GM12864 (cell line): ENCODE data around the gene COG8.

Source experiments
- DNase-seq: peaks from one replicate; pipeline ENCODE4 v3.0.0-alpha.2; 2011; ENCODE audit warnings: low read depth
- H3K4me3 ChIP-seq: 2 replicates; pipeline ENCODE4 v1.5.1; 2011; ENCODE audit warnings: mild to moderate bottlenecking, low read depth, low read length, control low read depth
- CTCF ChIP-seq: IDR thresholded peaks from 2 replicates; pipeline ENCODE4 v1.5.1; 2011; ENCODE audit warnings: low read depth, mild to moderate bottlenecking, moderate library complexity, low read length, control low read depth, inconsistent platforms; ENCODE audit errors: missing control alignments

Gene COG8

GRCh38 chr16:69324585-69325253 is 14.6 kb downstream of the COG8 start:
- no peak for TF ChIP-seq CTCF
- no peak for DNase-seq
- H3K4me3 ChIP-seq, result no peak overlapping the region

GRCh38 chr16:69324013-69324531 is 15.3 kb downstream of the COG8 start:
- DNase-seq, result no peak
- no peak overlapping the region for H3K4me3 ChIP-seq
- no peak for TF ChIP-seq CTCF

DNA sequence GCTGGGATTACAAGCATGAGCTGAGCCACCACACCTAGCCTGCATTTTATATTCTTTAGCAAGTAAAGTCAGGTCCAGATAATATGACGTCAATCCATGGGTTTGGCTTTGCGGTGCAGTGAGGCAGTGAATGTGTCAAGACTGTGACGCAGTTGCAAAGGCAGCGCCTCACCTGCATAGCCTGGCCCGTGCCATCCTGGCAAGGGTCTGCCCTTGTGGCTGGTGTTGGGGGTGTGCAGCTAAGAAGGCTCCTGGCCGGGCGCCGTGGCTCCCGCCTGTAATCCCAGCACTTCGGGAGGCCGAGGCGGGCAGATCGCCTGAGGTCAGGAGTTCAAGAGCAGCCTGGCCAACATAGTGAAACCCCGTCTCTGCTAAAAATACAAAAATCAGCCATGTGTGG is 15.9 kb downstream of the COG8 start:
- H3K4me3 ChIP-seq, result no peak overlapping the region
- no peak for DNase-seq
- no peak for TF ChIP-seq CTCF

DNA sequence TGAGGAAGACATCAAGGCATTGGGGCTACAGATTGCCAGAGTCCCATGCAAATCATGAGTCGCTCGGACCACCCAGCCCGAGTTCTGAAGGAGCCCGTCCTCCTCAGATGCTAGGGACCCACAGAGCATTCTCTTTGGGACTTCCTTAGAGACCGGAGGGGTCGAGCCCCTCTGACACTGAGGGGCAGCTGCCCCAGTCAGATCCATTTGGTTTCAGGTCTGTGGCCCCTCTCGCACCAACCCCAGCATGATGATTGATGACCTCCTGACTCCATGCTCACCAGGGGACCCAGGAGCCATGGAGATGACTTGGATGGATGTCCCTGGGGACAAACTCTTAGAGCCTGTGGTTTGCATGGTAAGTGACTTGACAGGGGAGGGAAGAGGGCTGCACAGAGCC is 17.0 kb downstream of the COG8 start:
- no peak for TF ChIP-seq CTCF
- DNase-seq, result no peak
- H3K4me3 ChIP-seq, result no peak overlapping the region

- no peak overlapping the region for H3K4me3 ChIP-seq
- DNase-seq, result no peak
- no peak for TF ChIP-seq CTCF
These were observed 18.3 kb downstream of the COG8 start for GRCh38 chr16:69321080-69321479.

GRCh38 chr16:69320740-69321073 is 18.7 kb downstream of the COG8 start:
- H3K4me3 ChIP-seq, result no peak overlapping the region
- DNase-seq, result no peak
- no peak for TF ChIP-seq CTCF
